Stimulated activated naive B cell treated with anti-CD40 and anti-IgM and Interleukin-4, amounts not matched to agents 10 μg/mL and 1 μg/mL and 100 μg/mL, for 72 hours (primary cell): ENCODE results near the gene RAB17.
"Not testable (repeated sequence)": the region's sequence is repeated elsewhere in the genome, so short reads cannot be mapped to it uniquely, and the experiment has no call there.

Experiments
- ATAC-seq, 2 donors: fragments of 150-1000 bp; cut with Tn5 transposase; replicated peaks; 2 replicates each; pipeline ENCODE4 v1.10.0; 2021; ENCODE audit warnings: moderate library complexity in 1 of 2
- DNase-seq: peaks from one replicate; pipeline ENCODE4 v3.0.0; 2021
- H3K27ac Mint-ChIP-seq: one replicate; pipeline ENCODE4 v1.8.0; 2022; ENCODE audit warnings: mild to moderate bottlenecking, mixed read lengths
- H3K27me3 Mint-ChIP-seq, 2 donors: one replicate each; pipeline ENCODE4 v1.8.0; 2022; ENCODE audit warnings: mixed read lengths in 2 of 2
- H3K36me3 Mint-ChIP-seq, 2 donors: one replicate each; pipeline ENCODE4 v1.8.0; 2022; ENCODE audit warnings: mixed read lengths in 2 of 2, mild to moderate bottlenecking in 1 of 2
- H3K4me1 Mint-ChIP-seq, 2 donors: one replicate each; pipeline ENCODE4 v1.8.0; 2022; ENCODE audit warnings: mixed read lengths in 2 of 2, mild to moderate bottlenecking in 1 of 2
- H3K4me3 Mint-ChIP-seq, 2 donors: one replicate each; pipeline ENCODE4 v1.8.0; 2022; ENCODE audit warnings: mild to moderate bottlenecking in 2 of 2, mixed read lengths in 2 of 2, moderate library complexity in 1 of 2
- H3K9me3 Mint-ChIP-seq, 2 donors: one replicate each; pipeline ENCODE4 v1.8.0; 2022; ENCODE audit warnings: mixed read lengths in 2 of 2, mild to moderate bottlenecking in 1 of 2

RAB17 gene

GRCh38 chr2:237598468-237599208, 8.1 kb upstream of the RAB17 start:
- no peaks in the 10 kb centered on the region for H3K36me3 Mint-ChIP-seq
- peaks cover 31 to 37% of the 10 kb centered on the region in 2 donors for H3K4me1 Mint-ChIP-seq
- ATAC-seq (no peak), DNase-seq (no peak)
- H3K9me3 Mint-ChIP-seq: no peaks in the 10 kb centered on the region
- no peak overlapping the region for H3K27ac Mint-ChIP-seq
- no peaks in the 10 kb centered on the region for H3K27me3 Mint-ChIP-seq
- H3K4me3 Mint-ChIP-seq: no peak overlapping the region

- Mint-ChIP-seq H3K9me3 (no peaks in the 10 kb centered on the region), H3K27ac (no peak overlapping the region), H3K4me3 (no peak overlapping the region), H3K36me3 (no peaks in the 10 kb centered on the region), H3K4me1 (peaks cover 21 to 28% of the 10 kb centered on the region in 2 donors), H3K27me3 (no peaks in the 10 kb centered on the region)
- DNase-seq (no peak), ATAC-seq (peak; percentile 8 to 16)
Measured at GRCh38 chr2:237597196-237598145, 6.9 kb upstream of the RAB17 start.

- Mint-ChIP-seq H3K36me3 (no peaks in the 10 kb centered on the region), H3K4me1 (peaks cover 20 to 29% of the 10 kb centered on the region in 2 donors)
Measured at GRCh38 chr2:237596520-237597195, 6.1 kb upstream of the RAB17 start.

GRCh38 chr2:237595829-237596519, 5.4 kb upstream of the RAB17 start:
- H3K27ac Mint-ChIP-seq, DNase-seq, H3K27me3 Mint-ChIP-seq, ATAC-seq, H3K36me3 Mint-ChIP-seq, H3K4me3 Mint-ChIP-seq, H3K9me3 Mint-ChIP-seq: not testable (repeated sequence)
- peaks cover 24 to 36% of the 10 kb centered on the region in 2 donors for H3K4me1 Mint-ChIP-seq

More at GRCh38 chr2:237596520-237597195, 6.1 kb upstream of the RAB17 start:
- Mint-ChIP-seq H3K27ac (no peak overlapping the region), H3K9me3 (no peaks in the 10 kb centered on the region), H3K4me3 (no peak overlapping the region), H3K27me3 (peaks cover 0 to 1% of the 10 kb centered on the region in 2 donors)
- ATAC-seq (no peak), DNase-seq (no peak)

GRCh38 chr2:237594514-237594871, 4.0 kb upstream of the RAB17 start:
- DNase-seq (no peak), ATAC-seq (no peak)
- no peaks in the 10 kb centered on the region for H3K36me3 Mint-ChIP-seq
- no peak overlapping the region for H3K4me3 Mint-ChIP-seq
- H3K4me1 Mint-ChIP-seq: peaks cover 27 to 44% of the 10 kb centered on the region in 2 donors
- no peaks in the 10 kb centered on the region for H3K9me3 Mint-ChIP-seq
- no peak overlapping the region for H3K27ac Mint-ChIP-seq
- H3K27me3 Mint-ChIP-seq: peaks cover 0 to 10% of the 10 kb centered on the region in 2 donors

GRCh38 chr2:237593596-237594320, 3.2 kb upstream of the RAB17 start:
- Mint-ChIP-seq H3K4me1 (peaks cover 27 to 44% of the 10 kb centered on the region in 2 donors), H3K36me3 (no peaks in the 10 kb centered on the region), H3K27me3 (peaks cover 0 to 10% of the 10 kb centered on the region in 2 donors), H3K4me3 (no peak overlapping the region), H3K27ac (peak overlapping the region; percentile 43), H3K9me3 (no peaks in the 10 kb centered on the region)
- peak in 1 of 2 donors; percentile 26 for ATAC-seq
- DNase-seq: no peak

GRCh38 chr2:237593036-237593435, 2.5 kb upstream of the RAB17 start:
- no peak for DNase-seq
- ATAC-seq: no peak
- Mint-ChIP-seq H3K4me1 (peaks cover 24 to 38% of the 10 kb centered on the region in 2 donors), H3K27me3 (peaks cover 0 to 10% of the 10 kb centered on the region in 2 donors), H3K4me3 (no peak overlapping the region), H3K36me3 (no peaks in the 10 kb centered on the region), H3K9me3 (no peaks in the 10 kb centered on the region), H3K27ac (no peak overlapping the region)

- Mint-ChIP-seq H3K9me3 (no peaks in the 10 kb centered on the region), H3K4me1 (peaks cover 20 to 34% of the 10 kb centered on the region in 2 donors), H3K27ac (peak overlapping the region; percentile 25), H3K27me3 (peaks cover 0 to 10% of the 10 kb centered on the region in 2 donors), H3K36me3 (no peaks in the 10 kb centered on the region), H3K4me3 (no peak overlapping the region)
- DNase-seq: no peak
- no peak for ATAC-seq
Measured at GRCh38 chr2:237592425-237592980, 2.0 kb upstream of the RAB17 start.

- peaks cover 0 to 15% of the 10 kb centered on the region in 2 donors for H3K27me3 Mint-ChIP-seq
- no peak overlapping the region for H3K27ac Mint-ChIP-seq
- ATAC-seq (peak in 1 of 2 donors; percentile 56), DNase-seq (no peak)
- H3K36me3 Mint-ChIP-seq: no peaks in the 10 kb centered on the region
- H3K4me1 Mint-ChIP-seq: peaks cover 20 to 27% of the 10 kb centered on the region in 2 donors
- H3K9me3 Mint-ChIP-seq: no peaks in the 10 kb centered on the region
- no peak overlapping the region for H3K4me3 Mint-ChIP-seq
Measured at GRCh38 chr2:237591141-237591881, 777 bp upstream of the RAB17 start.

GRCh38 chr2:237588044-237588696, 2.4 kb downstream of the RAB17 start:
- Mint-ChIP-seq H3K4me3 (no peak overlapping the region), H3K9me3 (no peaks in the 10 kb centered on the region), H3K27ac (no peak overlapping the region), H3K36me3 (no peaks in the 10 kb centered on the region), H3K4me1 (peaks cover 11 to 25% of the 10 kb centered on the region in 2 donors), H3K27me3 (peaks cover 6 to 19% of the 10 kb centered on the region in 2 donors)
- ATAC-seq: no peak
- DNase-seq: no peak

- ATAC-seq: no peak
- Mint-ChIP-seq H3K4me1 (peaks cover 14 to 26% of the 10 kb centered on the region in 2 donors), H3K4me3 (no peak overlapping the region), H3K36me3 (no peaks in the 10 kb centered on the region), H3K9me3 (no peaks in the 10 kb centered on the region), H3K27ac (no peak overlapping the region), H3K27me3 (peaks cover 6 to 14% of the 10 kb centered on the region in 2 donors)
- DNase-seq: no peak
Measured at GRCh38 chr2:237585590-237586221, 4.8 kb downstream of the RAB17 start.
